SU-DHL-6 (cell line): ENCODE data around the gene EDIL3.

Source experiments
- H2AFZ ChIP-seq: fragments of 200-600 bp; sonication (generic); 2 replicates; pipeline ENCODE4 v1.6.1; 2014; ENCODE audit warnings: low read depth, mild to moderate bottlenecking, moderate library complexity, mixed read lengths, antibody characterized with exemption, low read length; ENCODE audit not compliant: severe bottlenecking
- H3F3A ChIP-seq: fragments of 200-600 bp; shearing (Covaris generic); 2 replicates; pipeline ENCODE4 v1.6.0; 2016; ENCODE audit warnings: antibody characterized with exemption, mild to moderate bottlenecking; ENCODE audit not compliant: insufficient read depth
- H3K27ac ChIP-seq: fragments of 200-600 bp; sonication (generic); 2 replicates; pipeline ENCODE4 v1.5.1; 2016; ENCODE audit warnings: low read depth, mild to moderate bottlenecking, low read length, moderate library complexity, mixed read lengths
- H3K27me3 ChIP-seq: fragments of 200-600 bp; sonication (generic), shearing (Covaris generic); 2 replicates; pipeline ENCODE4 v1.6.0; 2014; ENCODE audit warnings: mild to moderate bottlenecking, low read length
- H3K36me3 ChIP-seq: fragments of 200-600 bp; sonication (generic); 2 replicates; pipeline ENCODE4 v1.6.1; 2014; ENCODE audit warnings: mild to moderate bottlenecking, low read length, mixed read lengths
- H3K4me2 ChIP-seq: fragments of 300-600, 200-600 bp; shearing (Covaris generic), sonication (generic); 2 replicates; pipeline ENCODE4 v1.6.0; 2014; ENCODE audit warnings: low read length, low read depth, mild to moderate bottlenecking; ENCODE audit not compliant: poor library complexity, severe bottlenecking
- H3K4me3 ChIP-seq: fragments of 200-600 bp; sonication (generic); 2 replicates; pipeline ENCODE4 v1.5.1; 2014; ENCODE audit warnings: antibody characterized with exemption, low read length, mild to moderate bottlenecking, mixed read lengths; ENCODE audit not compliant: insufficient read depth, poor library complexity, severe bottlenecking
- H3K79me2 ChIP-seq: fragments of 200-600 bp; sonication (generic); 2 replicates; pipeline ENCODE4 v1.6.1; 2014; ENCODE audit warnings: mild to moderate bottlenecking, low read length, moderate library complexity; ENCODE audit not compliant: insufficient read depth
- H3K9ac ChIP-seq: fragments of 200-600 bp; sonication (generic); 2 replicates; pipeline ENCODE4 v1.7.0; 2014; ENCODE audit warnings: mild to moderate bottlenecking, low read length
- H3K9me2 ChIP-seq: fragments of 200-600 bp; sonication (generic); replicated peaks from 2 replicates; pipeline ENCODE4 v1.6.1; 2014; ENCODE audit warnings: low read length; ENCODE audit not compliant: insufficient read depth
- H3K9me3 ChIP-seq: fragments of 200-600 bp; sonication (generic); 2 replicates; pipeline ENCODE4 v1.6.1; 2014; ENCODE audit warnings: low read length, mixed read lengths; ENCODE audit not compliant: insufficient read depth
- H4K20me1 ChIP-seq: fragments of 200-600 bp; sonication (generic); 2 replicates; pipeline ENCODE4 v1.6.1; 2014; ENCODE audit warnings: low read depth, mild to moderate bottlenecking, antibody characterized with exemption, low read length, moderate library complexity, mixed read lengths
- CTCF ChIP-seq: fragments of 200-600 bp; sonication (generic); IDR thresholded peaks from one replicate; pipeline ENCODE4 v1.5.1; 2017; ENCODE audit warnings: antibody characterized with exemption, mild to moderate bottlenecking, low read length, moderate library complexity; ENCODE audit not compliant: insufficient read depth, poor library complexity, severe bottlenecking
- EZH2phosphoT487 ChIP-seq: fragments of 200-600 bp; sonication (generic), shearing (Covaris generic); conservative IDR thresholded peaks from 2 replicates; pipeline ENCODE4 v1.6.1; 2018; ENCODE audit warnings: mild to moderate bottlenecking, antibody characterized with exemption, low read length, moderate library complexity, mixed read lengths

The EDIL3 gene

DNA sequence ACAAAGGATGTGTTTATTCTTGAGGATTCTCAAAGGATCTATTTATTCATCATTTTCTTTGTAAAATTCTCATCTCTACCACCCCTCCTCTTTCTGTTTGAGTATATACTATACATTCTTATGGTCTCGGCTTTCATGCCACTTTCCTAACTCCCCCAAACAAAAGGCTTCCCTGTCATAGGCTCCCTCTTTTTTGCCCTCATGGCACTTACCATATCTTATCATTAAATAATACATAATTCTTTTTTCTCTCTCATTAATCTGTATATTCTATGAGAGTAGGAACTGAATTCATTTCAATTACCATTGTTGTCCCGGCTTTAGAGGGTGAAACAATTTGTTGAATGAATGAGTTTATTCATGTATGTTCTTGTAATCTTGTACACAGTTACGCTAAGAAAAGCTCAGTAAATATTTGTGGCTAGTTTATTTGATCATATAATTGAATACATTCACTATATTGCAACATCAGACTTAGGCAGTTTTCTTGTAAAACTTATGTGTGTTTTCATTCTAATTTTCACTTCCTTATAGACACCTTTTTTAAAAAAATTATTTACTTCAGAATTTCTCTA is 254.6 kb downstream of the EDIL3 start:
- Histone ChIP-seq H3K27me3 (no peaks in the 10 kb centered on the region), H2AFZ (no peak overlapping the region), H3K27ac (no peak overlapping the region), H3K36me3 (no peaks in the 10 kb centered on the region), H3K9ac (no peak overlapping the region), H4K20me1 (no peaks in the 10 kb centered on the region), H3F3A (no peaks in the 10 kb centered on the region), H3K9me2 (no peaks in the 10 kb centered on the region), H3K4me2 (no peak overlapping the region), H3K9me3 (no peaks in the 10 kb centered on the region), H3K4me3 (no peak overlapping the region), H3K79me2 (no peaks in the 10 kb centered on the region)
- TF ChIP-seq CTCF (no peak), EZH2phosphoT487 (no peak)

GRCh38 chr5:84125216-84125615 is 259.5 kb downstream of the EDIL3 start:
- no peaks in the 10 kb centered on the region for H3K27me3 ChIP-seq
- H3K9me2 ChIP-seq = no peaks in the 10 kb centered on the region
- TF ChIP-seq CTCF (no peak), EZH2phosphoT487 (no peak)
- no peak overlapping the region for H3K4me2 ChIP-seq
- H3K79me2 ChIP-seq = no peaks in the 10 kb centered on the region
- H3K27ac ChIP-seq = no peak overlapping the region
- H3K9ac ChIP-seq = no peak overlapping the region
- H3K36me3 ChIP-seq = no peaks in the 10 kb centered on the region
- H2AFZ ChIP-seq = no peak overlapping the region
- no peaks in the 10 kb centered on the region for H3K9me3 ChIP-seq
- no peak overlapping the region for H3K4me3 ChIP-seq
- no peaks in the 10 kb centered on the region for H4K20me1 ChIP-seq
- H3F3A ChIP-seq = no peaks in the 10 kb centered on the region

GRCh38 chr5:84119252-84119651 is 265.4 kb downstream of the EDIL3 start:
- Histone ChIP-seq H3K79me2 (no peaks in the 10 kb centered on the region), H4K20me1 (no peaks in the 10 kb centered on the region), H3K4me3 (no peak overlapping the region), H3K9me3 (no peaks in the 10 kb centered on the region), H3K36me3 (no peaks in the 10 kb centered on the region), H2AFZ (no peak overlapping the region), H3K27ac (no peak overlapping the region), H3K4me2 (no peak overlapping the region), H3K9ac (no peak overlapping the region), H3F3A (no peaks in the 10 kb centered on the region), H3K27me3 (no peaks in the 10 kb centered on the region), H3K9me2 (no peaks in the 10 kb centered on the region)
- TF ChIP-seq CTCF = no peak
- no peak for TF ChIP-seq EZH2phosphoT487
